NCI-H1417 treated with DMSO at 0.1 percent for 48 hours (cell line): ENCODE measurements around the gene CPNE7.

Experiments
- DNase-seq: peaks from one replicate; lab custom pipeline; 2025; lab: John Stamatoyannopoulos, UW

The CPNE7 gene

DNA sequence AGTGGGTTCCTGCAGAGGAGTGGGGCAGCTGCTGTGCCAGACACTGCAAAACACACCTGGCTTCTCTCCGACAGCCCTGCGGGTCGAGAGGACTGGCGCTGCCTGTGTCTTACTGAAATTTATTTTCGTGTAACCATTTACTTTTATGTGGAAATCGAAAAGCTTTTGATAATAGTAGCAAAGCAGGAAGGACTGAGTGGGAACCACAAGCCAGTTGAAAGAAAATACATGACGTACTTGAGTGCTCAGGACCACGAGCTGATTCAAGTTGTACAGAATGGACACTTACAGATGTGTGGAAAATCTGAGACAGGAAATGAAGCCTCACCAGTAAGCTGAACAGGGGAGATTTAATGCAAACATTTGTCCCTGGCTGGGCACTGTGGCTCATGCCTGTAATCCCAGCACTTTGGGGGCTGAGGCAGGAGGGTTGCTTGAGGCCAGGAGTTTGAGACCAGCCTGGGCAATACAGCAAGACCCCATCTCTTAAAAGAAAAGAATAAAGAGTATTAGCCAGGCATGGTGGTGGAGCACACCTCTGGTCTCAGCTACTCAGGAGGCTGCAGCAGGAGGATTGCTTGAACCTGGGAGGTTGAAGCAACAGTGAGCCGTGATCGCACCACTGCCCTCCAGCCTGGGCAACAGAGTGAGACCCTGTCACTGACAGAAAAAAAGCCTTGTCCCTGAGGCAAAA lies 26.4 kb upstream of the CPNE7 start:
- no peak for DNase-seq

DNA sequence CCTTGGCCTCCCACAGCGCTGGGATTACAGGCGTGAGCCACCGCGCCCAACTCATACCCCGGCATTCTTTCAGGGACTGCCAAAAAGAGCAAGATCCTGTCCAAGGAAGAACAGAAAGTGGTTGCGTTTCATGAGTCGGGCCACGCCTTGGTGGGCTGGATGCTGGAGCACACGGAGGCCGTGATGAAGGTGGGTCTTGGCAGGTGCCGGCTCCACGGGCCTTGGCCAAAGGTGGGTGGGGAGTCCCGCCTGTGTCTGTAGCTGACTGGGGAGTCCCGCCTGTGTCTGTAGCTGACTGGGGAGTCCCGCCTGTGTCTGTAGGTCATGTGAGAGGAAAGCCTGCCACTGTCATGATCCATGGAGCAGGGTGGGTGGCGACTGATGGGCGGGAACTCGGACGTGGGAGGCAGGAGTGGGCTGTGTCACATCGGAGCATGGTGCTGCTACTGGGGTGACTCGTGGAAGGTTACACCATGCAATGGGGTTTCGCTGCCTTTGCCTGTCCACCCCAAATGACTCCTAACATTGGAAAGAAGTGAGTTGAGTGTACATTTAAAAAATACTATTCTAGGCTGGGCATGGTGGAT lies 25.0 kb upstream of the CPNE7 start:
- no peak for DNase-seq

DNA sequence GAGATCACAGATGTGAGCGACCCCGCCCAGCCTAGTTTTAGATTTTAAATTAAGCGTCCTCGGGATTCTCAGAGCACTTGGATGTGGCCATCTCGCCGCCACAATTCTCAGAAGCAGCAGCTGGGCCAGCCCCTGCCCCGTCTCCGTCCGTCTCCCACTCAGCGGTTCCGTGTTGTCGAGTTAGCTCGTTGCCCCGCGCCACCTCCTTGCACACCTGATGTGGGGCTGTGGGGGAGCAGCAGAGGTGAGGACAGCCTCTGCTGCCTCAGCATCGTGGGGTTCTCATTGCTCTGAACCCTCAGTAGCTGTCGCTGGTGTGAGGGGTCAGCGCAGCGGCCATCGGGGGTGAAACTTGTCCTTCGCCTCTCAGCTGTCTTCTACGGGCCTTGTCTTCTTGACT lies 23.2 kb upstream of the CPNE7 start:
- DNase-seq = no peak

DNA sequence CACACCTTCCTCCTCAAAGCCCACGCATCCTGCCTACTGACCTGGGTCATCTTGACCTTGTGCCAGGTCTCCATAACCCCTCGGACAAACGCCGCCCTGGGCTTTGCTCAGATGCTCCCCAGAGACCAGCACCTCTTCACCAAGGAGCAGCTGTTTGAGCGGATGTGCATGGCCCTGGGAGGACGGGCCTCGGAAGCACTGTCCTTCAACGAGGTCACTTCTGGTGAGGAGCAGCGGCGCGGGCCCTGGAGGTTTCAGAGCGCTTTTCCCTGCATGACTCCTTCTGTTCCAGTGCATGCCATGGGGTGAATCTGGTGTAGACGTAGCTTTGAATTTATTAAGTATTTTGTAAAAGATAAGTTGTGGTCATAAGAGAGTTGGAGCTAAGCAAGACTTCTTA lies 22.6 kb upstream of the CPNE7 start:
- no peak for DNase-seq

DNA sequence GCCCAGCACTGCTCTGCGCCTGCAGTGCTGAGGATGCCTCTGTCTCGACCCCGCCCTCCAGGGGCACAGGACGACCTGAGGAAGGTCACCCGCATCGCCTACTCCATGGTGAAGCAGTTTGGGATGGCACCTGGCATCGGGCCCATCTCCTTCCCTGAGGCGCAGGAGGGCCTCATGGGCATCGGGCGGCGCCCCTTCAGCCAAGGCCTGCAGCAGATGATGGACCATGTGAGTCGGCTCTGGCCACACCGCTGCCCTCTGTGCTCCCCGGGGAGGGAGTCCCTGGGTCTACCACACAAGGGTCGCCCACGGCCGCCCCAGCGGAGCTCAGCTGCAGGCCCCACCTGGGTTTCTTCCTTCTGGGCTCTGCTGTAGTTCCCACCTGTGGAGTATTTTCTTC lies 21.8 kb upstream of the CPNE7 start:
- no peak for DNase-seq

DNA sequence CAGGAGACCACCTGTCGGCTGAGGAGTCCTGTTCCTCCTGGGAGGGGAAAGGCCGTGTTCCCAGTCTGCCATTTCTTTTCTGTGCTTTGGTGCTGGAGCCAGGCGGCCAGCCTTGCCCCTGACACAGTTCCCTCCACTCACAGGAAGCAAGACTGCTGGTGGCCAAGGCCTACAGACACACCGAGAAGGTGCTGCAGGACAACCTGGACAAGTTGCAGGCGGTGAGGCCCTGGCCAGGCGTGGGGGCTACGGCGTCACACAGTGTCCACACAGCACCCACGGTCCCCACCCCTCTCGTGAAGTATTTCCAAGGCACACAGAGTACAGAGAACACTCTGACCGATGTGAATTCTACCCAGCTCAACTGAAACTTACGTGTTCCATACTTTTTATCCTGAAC lies 21.2 kb upstream of the CPNE7 start:
- DNase-seq = no peak

DNA sequence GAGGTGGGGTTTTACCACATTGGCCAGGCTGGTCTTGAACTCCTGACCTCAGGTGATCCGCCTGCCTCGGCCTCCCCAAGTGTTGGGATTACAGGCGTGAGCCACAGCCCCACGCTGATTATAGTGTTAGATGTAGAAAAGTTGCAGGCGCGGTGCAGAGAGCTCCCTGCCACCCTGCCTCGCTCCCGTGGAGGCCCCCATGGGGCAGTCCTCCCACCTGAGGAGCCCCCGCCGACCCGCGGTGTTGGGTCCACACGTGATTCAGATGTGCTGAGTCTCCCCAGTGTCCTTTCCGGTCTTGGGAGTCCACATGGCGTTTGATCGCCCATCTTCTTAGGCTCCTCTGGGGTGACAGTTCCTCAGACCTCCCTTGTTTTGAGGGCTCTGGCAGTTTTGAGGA lies 20.3 kb upstream of the CPNE7 start:
- DNase-seq = no peak

DNA sequence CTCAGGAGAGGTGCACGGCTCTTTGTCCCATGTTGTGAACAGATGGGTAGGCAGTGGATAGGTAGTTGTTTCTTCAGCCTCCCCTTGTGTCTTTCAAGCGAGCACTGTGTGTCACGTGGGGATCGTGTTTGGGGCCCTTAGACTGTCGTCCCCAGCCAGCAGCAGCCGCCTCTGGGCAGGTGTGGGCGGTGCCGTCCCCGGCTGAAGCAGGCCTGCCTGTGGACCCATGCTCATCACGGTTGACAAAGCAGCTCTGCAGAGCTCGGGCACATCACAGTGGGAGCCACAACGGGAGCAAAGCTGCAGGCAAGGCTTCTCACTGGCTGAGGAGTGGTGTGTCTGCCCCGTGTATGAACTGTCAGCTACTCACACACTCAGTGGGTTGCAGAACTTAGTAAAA lies 19.8 kb upstream of the CPNE7 start:
- no peak for DNase-seq

DNA sequence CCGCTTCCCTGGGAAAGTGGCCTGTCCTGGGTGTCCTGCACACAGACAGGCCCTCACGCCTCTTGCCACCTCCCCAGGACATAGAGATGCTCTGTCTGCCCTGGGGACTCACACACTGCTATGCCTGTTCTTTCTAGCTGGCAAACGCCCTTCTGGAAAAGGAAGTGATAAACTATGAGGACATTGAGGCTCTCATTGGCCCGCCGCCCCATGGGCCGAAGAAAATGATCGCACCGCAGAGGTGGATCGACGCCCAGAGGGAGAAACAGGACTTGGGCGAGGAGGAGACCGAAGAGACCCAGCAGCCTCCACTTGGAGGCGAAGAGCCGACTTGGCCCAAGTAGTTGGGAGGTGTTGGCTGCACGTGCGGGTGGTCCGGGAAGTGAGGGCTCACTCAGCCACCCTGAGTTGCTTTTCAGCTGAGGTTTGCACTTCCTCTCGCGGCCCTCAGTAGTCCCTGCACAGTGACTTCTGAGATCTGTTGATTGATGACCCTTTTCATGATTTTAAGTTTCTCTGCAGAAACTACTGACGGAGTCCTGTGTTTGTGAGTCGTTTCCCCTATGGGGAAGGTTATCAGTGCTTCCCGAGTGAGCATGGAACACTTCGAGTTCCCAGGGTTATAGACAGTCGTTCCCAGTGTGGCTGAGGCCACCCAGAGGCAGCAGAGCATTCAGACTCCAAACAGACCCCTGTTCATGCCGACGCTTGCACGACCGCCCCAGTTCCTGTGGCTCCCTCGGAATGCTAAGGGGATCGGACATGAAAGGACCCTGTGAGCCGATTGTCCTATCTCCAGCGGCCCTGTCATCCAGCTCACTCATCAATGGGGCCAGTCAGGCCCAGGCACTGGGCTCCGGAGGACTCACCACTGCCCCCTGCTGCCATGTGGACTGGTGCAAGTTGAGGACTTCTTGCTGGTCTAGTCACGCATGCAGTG lies 18.5 kb upstream of the CPNE7 start:
- DNase-seq = no peak

DNA sequence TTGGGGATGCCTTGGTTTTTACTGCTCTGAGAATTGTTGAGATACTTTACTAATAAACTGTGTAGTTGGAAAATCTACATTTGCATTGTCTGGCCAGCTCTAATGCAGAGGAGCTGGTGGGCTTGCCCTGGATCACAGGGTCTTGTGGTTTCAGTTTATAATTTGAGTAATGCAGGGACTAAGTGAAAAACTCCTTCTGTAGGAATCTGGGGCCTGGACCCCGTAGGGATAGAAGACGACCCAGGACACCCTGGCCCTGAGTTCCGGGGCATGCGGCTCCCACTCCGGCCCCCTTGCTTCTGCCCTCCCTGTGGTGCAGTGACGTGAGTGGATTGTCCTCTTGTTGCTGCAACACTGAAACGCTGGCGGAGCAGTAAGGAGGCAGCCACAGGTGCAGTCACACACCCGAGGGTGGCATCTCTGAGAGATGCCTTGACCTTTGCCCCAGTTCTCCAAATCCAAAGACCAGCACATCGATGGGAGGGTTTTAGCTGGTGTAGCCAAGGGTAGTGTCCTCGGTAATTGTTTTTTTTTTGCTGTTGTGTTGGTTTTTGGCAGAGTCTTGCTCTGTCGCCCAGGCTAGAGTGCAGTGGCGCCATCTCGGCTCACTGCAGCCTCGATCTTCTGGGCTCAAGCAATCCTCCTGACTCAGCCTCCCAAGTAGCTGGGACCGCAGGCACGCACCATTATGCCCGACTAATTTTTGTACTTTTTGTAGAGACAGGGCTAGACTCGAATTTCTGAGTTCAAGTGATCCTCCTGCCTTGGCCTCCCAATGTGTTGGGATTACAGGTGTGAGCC lies 17.7 kb upstream of the CPNE7 start:
- DNase-seq = no peak

DNA sequence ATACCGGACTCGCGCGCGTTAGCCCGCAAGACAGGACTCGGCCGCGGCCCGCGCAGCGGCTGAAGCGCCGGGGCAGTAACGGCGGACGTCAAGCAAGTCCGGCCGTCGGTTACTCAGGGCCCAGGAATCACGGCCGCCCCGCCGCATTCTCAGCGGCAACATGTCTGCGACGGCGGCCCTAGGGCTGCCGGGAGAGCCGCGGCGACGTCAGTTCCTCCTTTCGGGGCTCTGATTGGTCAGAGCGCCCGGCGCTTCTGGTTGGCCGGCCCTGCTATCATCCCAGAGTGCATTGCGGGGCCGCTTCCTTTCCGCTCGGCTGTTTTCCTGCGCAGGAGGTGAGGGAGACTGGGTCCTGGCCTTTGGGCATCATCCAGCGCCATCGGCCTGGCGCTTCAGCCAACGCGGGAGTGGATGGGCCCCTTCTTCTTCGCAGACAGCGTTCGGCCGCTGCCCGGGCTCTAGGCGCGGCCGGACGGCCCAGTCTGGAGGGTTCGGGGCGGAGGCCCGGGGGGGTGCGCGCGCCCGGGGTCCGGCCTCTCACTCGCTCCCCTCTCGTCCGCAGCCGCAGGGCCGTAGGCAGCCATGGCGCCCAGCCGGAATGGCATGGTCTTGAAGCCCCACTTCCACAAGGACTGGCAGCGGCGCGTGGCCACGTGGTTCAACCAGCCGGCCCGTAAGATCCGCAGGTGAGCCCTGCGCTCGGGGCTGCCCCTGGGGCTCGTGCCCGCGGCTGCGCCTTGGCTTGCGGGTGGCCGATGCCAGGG lies 15.0 kb upstream of the CPNE7 start, which contains the start of gene RPL13:
RPL13 (plus strand) TSS at position 305 of the 764 bp plus-strand sequence; CDS start at position 583, 278 bp downstream.
- peak; percentile 53 for DNase-seq

DNA sequence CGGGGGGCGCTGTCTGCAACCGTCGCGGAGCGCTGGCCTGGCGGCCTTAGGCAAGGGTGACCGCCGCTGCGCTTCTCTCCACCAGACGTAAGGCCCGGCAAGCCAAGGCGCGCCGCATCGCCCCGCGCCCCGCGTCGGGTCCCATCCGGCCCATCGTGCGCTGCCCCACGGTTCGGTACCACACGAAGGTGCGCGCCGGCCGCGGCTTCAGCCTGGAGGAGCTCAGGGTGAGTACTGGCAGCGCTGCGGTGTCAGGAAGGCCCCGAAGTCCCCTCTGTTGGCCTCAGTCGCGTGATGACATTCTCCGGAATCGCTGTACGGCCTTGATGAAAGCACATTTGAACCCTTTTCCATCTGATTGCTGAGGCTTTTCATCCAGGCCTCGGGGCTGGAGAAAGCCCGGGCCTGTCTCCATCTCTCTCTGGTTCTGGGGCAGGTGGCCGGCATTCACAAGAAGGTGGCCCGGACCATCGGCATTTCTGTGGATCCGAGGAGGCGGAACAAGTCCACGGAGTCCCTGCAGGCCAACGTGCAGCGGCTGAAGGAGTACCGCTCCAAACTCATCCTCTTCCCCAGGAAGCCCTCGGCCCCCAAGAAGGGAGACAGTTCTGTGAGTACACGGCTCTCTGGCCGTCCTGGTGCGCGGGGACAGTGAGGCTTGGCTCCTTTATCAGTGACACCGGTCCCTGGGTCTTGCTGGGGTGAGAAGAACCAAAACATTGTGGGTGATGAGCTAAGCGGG lies 14.2 kb upstream of the CPNE7 start:
- no peak for DNase-seq

DNA sequence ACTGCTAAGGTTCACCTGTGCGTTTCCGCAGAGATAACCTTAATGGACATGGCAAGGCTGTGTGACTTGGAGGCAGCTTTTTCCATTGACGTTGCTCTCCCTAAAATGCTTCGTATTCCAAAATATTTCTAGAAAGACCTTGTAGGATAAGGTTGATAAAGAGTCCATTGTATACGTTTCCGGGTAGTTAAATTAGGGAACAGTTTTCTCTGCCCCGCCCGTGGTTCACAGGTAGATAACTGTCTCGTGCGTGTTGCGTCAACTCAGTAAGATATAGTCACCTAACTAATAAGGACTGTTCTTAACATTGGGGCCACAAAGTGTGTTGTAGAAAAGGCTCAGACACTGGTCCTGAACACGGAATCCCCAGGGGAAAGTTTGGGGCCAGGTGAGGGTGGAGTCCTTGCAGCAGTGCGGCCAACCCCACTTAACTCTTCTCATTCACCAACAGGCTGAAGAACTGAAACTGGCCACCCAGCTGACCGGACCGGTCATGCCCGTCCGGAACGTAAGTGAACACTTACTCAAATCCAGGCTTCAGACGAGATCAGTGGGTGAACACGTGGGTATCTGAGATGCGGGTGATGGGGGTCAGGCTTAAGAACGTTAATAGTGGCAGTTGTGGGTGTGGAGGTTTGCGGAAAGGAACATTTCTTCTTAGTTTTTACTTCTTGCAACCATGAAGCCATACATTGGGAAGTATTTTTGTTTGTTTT lies 13.5 kb upstream of the CPNE7 start:
- DNase-seq = no peak

DNA sequence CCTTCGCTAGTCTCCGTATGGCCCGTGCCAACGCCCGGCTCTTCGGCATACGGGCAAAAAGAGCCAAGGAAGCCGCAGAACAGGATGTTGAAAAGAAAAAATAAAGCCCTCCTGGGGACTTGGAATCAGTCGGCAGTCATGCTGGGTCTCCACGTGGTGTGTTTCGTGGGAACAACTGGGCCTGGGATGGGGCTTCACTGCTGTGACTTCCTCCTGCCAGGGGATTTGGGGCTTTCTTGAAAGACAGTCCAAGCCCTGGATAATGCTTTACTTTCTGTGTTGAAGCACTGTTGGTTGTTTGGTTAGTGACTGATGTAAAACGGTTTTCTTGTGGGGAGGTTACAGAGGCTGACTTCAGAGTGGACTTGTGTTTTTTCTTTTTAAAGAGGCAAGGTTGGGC lies 12.6 kb upstream of the CPNE7 start:
- no peak for DNase-seq

DNA sequence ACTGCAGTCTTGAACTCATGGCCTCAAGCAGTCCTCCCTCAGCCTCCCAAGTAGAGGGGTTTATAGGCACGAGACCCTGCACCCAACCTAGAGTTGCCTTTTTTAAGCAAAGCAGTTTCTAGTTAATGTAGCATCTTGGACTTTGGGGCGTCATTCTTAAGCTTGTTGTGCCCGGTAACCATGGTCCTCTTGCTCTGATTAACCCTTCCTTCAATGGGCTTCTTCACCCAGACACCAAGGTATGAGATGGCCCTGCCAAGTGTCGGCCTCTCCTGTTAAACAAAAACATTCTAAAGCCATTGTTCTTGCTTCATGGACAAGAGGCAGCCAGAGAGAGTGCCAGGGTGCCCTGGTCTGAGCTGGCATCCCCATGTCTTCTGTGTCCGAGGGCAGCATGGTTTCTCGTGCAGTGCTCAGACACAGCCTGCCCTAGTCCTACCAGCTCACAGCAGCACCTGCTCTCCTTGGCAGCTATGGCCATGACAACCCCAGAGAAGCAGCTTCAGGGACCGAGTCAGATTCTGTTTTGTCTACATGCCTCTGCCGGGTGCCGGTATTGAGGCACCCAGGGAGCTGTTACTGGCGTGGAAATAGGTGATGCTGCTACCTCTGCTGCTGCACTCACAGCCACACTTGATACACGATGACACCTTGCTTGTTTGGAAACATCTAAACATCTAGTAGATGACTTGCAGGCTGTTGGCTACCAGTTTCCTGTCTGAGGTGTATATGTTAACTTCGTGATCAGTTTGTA lies 11.7 kb upstream of the CPNE7 start:
- DNase-seq = no peak

DNA sequence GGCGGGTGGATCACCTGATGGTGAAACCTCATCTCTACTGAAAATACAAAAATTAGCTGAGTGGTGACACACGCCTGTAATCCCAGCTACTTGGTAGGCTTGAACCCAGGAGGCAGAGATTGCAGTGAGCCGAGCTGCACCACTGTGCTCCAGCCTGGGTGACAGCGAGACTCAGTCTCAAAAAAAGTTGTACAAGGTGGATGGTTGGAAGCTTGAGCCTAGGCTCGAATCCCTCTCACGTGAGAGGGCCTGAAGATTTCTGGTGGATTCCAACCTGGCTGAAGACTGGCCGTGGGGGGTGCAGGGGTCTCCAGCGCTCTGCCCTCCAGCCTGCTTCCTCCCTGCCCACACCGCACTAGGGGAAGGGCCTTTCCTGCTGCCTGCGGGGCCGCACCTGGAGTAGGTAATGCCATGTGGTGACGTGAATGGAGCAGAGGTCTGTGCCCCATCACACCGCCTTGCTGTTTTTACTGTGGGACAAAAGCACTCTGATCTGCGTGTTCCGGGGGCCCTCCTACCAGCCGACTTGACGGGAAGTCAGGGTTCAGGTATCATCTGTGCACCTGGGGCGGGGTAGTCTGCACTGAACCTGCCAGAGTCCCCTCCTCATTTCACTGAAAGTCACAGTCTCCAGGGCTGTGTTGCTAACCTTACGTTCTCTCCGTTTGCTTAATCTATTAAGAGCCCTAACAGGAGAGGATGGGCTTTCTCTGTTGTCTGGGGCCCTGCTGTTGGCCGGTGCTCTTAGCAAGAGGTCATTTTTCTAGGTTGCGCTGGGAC lies 10.9 kb upstream of the CPNE7 start:
- DNase-seq = no peak

DNA sequence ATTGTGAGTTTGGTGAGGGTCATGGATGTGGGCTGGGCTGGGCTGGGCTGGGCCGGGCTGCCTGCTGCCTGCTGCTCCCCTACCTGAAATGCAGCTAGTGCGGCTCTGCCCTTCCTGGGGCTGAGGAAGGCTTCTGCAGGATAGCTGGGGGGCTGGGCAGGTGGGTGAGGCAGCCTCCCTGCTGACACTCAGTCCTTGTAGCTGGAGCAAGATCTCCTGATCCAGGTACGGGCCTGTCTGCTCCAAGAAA lies 10.4 kb upstream of the CPNE7 start:
- DNase-seq = no peak

DNA sequence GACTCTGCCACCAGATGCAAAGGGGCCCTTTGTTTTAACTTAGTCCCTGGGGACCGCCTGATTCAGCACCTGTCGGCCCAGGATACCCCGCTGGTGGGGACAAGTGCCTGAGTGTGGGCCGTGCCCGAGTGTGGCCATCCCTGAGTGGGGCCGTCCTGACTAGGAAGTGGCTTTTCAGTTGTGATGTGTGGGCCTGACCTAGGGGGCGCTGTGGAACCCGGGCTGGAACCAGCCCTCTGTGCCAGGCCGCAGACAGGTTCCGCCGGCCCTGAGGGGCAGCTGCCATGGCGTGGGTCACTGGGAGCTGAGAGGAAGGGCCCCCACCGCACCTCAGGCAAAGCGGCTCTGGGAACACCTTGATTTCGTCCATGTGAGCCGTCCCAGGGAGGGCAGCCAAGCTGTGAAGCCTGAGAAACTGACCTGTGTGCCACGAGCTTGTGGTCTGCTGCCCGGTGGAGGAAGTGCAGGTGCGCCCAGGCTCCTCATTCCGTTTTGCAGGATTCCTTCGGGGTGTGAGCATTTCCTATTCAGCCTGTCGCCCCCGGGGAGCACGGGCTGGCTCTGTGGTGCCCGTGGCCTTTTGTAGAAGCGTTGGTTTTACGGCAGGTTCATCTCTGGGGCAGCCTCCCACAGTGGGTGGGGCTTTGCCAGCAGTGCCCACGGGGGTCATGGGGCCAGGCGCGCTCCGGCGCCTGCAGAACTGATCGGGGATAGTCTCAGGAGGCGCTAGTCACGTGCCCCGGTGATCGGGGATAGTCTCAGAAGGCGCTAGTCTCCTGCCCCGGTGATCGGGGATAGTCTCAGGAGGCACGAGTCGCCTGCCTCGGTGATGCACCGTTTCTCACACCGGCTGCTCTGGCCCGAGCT lies 9.8 kb upstream of the CPNE7 start:
- no peak for DNase-seq
